ENCODE measurements around the gene KRTAP10-6.
"Not testable (repeated sequence)": the region's sequence is repeated elsewhere in the genome, so short reads cannot be mapped to it uniquely, and the experiment has no call there.

KRTAP10-6 gene

DNA sequence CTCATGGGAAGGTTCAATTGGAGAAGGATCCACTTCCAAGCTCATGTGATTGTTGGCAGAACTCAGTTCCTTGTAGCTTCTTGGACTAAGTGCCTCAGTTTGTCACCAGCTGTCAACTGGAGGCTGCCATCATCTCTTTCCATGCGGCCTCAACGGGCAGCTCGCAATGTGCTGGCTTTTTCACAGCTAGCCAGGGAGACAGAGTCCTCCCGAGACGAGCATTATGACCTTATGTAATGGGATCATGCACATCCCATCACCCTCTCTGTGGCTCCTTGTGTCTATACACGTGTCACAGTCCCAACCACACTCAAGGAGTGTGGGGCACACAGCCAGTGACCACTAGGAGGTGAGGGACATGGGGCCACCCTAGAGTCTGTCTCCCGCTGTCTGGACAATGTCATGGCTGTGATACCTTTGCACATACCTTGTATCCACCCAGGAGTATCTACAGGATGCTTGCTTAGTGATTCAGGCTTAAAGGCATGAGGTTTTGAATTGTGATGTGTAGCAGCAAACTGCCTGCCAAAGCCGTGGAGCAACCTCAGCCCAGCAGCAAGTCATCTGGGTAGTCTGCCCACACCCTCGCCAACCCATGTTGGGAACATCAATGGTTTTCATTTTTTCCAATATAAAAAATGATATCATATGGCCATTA, 3.9 kb upstream of the KRTAP10-6 start:
- no peak overlapping the region for H3K4me3 ChIP-seq (ENCODE audit: control insufficient read depth, low read depth, low read length)
- TF ChIP-seq, protein P1, sequence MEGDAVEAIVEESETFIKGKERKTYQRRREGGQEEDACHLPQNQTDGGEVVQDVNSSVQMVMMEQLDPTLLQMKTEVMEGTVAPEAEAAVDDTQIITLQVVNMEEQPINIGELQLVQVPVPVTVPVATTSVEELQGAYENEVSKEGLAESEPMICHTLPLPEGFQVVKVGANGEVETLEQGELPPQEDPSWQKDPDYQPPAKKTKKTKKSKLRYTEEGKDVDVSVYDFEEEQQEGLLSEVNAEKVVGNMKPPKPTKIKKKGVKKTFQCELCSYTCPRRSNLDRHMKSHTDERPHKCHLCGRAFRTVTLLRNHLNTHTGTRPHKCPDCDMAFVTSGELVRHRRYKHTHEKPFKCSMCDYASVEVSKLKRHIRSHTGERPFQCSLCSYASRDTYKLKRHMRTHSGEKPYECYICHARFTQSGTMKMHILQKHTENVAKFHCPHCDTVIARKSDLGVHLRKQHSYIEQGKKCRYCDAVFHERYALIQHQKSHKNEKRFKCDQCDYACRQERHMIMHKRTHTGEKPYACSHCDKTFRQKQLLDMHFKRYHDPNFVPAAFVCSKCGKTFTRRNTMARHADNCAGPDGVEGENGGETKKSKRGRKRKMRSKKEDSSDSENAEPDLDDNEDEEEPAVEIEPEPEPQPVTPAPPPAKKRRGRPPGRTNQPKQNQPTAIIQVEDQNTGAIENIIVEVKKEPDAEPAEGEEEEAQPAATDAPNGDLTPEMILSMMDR (conservative IDR thresholded peaks at IDR 0.05; ENCODE audit: control insufficient read depth, insufficient read depth, low read depth, low read length), result no peak
- no peak for DNase-seq (ENCODE audit: low read depth)

DNA sequence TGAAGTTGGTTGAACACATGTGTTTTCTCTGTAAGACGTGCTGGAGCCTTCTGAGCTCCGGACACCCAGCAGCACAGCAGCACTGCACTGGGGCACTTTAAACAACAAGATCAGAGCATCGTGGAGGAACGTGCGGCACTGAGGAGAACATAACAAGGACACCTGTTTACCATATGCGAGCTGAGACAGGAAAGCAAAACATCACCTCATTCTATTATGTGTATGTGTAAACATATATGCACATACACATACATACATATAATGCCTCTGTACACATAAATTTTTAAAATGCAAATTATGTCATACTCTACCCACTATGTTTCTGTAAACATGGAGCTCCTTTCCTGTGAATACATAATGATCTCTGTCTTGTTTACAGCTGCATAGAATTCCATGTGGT, 3.2 kb upstream of the KRTAP10-6 start:
- H3K4me3 ChIP-seq (ENCODE audit: control insufficient read depth, low read depth, low read length), result no peak overlapping the region
- no peak for DNase-seq (ENCODE audit: low read depth)
- TF ChIP-seq, protein P1 (conservative IDR thresholded peaks at IDR 0.05; ENCODE audit: control insufficient read depth, insufficient read depth, low read depth, low read length), result no peak

DNA sequence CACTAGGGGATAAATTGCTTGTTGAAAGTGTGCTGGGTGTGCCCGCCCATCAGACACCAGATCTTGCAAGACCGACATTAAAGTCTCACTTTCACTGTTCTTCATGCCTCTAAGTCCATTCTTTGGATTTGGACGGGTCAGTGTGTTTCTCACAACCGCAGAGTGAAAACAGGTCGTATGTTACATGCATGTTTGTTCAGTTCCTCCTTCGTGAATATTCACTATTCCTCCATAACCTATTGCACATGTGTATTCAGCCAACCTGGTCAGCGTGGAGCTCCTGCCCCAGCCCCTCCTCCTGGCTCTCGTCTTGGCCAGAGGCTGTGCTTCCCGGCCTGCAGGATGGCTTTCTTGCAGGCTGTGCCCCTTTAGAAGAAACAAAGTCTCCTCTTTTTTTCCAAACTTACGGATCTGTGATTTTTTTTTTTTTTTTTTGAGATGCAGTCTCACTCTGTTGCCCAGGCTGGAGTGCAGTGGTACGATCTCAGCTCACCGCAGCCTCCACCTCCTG, 2.2 kb upstream of the KRTAP10-6 start:
- no peak overlapping the region for H3K4me3 ChIP-seq (ENCODE audit: control insufficient read depth, low read depth, low read length)
- TF ChIP-seq, protein P1 (conservative IDR thresholded peaks at IDR 0.05; ENCODE audit: control insufficient read depth, insufficient read depth, low read depth, low read length), result no peak
- DNase-seq (ENCODE audit: low read depth), result no peak

DNA sequence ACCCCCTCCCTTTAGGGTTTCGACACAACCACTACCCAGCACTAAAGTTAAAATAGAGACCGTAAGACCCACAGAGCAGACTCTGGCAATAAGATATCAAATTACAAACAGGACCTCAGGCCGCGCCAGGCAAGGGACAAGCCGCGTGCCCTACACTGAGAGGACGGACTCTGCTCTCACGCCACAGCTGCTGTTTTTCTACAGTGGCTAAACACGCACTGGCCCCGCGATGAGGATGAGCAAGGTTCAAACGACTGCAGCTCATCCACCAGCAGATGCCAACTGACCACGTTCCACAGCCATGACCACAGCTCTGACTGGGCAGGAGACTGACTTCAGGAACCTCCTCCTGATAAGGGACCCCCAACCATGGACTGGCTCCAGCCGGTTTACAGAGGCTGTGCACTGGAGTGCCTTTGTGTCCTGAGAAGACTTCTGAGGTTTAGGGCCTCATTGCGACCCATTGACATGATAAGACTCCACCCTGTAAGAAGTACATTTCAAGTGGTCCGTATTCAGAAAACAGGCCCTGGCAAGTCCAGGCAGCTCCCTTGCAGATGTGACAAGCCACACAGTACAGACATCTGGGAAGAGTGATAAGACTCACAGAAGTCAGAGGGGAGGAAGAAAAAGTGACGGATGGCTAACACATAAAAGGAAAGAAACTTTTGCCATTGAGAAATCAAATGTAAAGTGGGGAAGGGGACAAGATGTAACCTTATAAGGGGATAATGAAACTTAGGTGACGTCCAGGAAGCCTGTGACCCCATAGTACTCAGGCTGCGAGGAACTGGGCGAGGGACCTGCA, 1.5 kb upstream of the KRTAP10-6 start:
- no peak for DNase-seq (ENCODE audit: low read depth)
- TF ChIP-seq, protein P1 (conservative IDR thresholded peaks at IDR 0.05; ENCODE audit: control insufficient read depth, insufficient read depth, low read depth, low read length), result no peak
- H3K4me3 ChIP-seq (ENCODE audit: control insufficient read depth, low read depth, low read length), result no peak overlapping the region

DNA sequence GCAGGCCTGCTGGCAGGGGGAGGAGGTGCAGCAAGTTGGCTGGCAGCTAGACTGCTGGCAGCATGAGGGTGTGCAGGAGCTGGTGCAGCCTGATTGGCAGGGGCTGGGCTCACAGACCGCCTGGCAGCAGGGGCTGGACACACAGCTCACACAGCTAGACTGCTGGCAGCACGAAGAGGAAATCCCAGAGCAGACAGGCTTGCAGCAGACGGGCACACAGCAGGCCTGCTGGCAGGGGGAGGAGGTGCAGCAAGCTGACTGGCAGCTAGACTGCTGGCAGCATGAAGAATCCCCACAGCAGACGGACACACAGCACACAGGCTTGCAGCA, 539 bp downstream of the KRTAP10-6 start:
- H3K4me3 ChIP-seq (ENCODE audit: control insufficient read depth, low read depth, low read length); DNase-seq (ENCODE audit: low read depth): not testable (repeated sequence)

DNA sequence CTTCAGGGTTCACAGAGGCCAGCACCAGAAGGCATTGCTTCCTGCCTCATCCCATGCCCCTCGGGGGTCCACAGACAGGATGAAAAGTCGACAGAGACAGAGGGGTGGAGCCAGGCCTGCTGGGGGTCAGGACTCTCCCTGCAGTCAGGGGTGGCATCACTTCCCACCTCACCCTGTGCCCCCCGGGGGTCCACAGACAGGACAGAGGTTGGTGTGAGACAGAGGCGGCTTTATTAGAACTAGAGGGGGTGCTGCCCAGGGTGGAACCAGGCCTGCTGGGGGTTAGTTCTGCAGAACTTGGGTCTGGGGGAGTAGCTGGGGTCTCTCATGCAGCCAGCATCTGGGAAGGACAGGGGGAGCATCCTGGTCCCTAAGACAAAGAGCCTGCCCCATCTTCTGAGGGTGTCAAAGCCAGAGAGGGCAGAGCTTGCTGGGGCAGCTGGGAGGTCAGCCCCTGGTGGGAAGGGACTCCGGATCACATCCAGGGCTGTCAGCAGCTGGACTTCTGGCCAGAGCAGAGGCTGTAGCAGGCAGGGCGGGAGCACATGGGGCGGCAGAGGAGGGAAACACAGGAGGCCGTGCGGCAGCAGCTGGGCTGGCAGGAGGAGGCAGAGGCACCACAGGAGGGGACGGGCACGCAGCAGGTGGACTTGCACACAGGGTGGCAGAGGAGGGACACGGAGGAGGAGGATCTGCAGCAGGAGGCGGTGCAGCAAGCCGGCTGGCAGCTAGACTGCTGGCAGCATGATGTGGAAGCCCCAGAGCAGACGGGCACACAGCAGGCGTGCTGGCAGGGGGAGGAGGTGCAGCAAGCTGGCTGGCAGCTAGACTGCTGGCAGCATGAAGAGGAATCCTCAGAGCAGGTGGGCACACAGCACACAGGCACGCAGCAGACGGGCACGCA, 1.2 kb downstream of the KRTAP10-6 start:
- not testable (repeated sequence) for DNase-seq (ENCODE audit: low read depth); H3K4me3 ChIP-seq (ENCODE audit: control insufficient read depth, low read depth, low read length)

DNA sequence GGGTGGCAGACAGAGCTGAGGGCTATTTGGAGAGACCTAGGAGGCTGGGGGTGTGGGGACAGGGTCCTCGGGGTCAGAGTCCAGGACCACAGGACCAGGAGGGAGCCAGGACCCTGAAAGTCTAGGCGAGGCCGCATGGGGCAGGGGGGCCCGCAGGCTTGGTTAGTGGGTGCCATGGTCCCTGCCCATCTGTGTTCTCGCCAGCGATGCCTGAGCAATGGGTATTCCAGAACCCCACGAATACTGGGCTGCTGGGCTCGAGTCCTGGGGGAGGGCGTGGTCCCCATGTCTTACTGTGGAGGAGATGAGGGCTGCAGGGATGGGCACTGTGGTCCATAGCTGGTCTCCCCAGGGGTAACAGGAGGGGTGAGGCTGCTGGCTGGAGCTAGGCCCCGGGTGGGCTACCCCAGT, 2.0 kb downstream of the KRTAP10-6 start:
- no peak for DNase-seq (ENCODE audit: low read depth)
- H3K4me3 ChIP-seq (ENCODE audit: control insufficient read depth, low read depth, low read length), result no peak overlapping the region
- TF ChIP-seq, protein P1 (conservative IDR thresholded peaks at IDR 0.05; ENCODE audit: control insufficient read depth, insufficient read depth, low read depth, low read length), result no peak

Data from fibroblast of mammary gland (primary cell).